ENCODE data around the gene DLGAP3.
"Not testable (repeated sequence)": the region's sequence is repeated elsewhere in the genome, so short reads cannot be mapped to it uniquely, and the experiment has no call there.

Gene DLGAP3

DNA sequence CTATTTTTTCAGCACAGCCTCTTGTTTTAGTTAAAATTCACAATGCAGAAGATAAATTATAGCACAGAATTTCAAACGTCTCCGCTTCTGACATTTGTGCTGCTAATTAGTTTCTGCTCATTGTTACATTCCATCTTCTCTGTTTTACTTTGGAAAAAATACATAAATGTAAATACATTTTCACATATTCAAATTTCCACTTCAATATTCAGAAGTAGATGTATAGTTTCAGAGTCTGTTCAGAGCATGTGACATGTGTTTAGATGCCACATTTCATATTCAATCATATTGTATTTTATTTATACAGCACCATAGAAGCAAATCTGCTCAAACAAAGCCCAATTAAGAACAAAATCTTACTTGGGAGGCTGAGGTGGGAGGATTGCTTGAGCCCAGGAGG is 36.1 kb upstream of the DLGAP3 start:
- ChIA-PET POLR2A (no interaction called here), CTCF (no interaction called here)
- DNase-seq (ENCODE audit: extremely low spot score): no peak
- no peak for TF ChIP-seq L3MBTL2 (conservative IDR thresholded peaks at IDR 0.05)
- TF ChIP-seq, protein P1, sequence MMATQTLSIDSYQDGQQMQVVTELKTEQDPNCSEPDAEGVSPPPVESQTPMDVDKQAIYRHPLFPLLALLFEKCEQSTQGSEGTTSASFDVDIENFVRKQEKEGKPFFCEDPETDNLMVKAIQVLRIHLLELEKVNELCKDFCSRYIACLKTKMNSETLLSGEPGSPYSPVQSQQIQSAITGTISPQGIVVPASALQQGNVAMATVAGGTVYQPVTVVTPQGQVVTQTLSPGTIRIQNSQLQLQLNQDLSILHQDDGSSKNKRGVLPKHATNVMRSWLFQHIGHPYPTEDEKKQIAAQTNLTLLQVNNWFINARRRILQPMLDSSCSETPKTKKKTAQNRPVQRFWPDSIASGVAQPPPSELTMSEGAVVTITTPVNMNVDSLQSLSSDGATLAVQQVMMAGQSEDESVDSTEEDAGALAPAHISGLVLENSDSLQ (IDR thresholded peaks at IDR 0.05): no peak
- no peak for TF ChIP-seq CTBP1 (IDR thresholded peaks at IDR 0.05; ENCODE audit: borderline replicate concordance)
- no peak for TF ChIP-seq FOXA1 (IDR thresholded peaks at IDR 0.05)
- no peak for TF ChIP-seq ARNT (IDR thresholded peaks at IDR 0.05)
- TF ChIP-seq ELF4 (IDR thresholded peaks at IDR 0.05): no peak
- no peak for TF ChIP-seq TARDBP (IDR thresholded peaks at IDR 0.05)
- TF ChIP-seq FOXM1 (IDR thresholded peaks at IDR 0.05; ENCODE audit: borderline replicate concordance): no peak
- TF ChIP-seq SP1 (IDR thresholded peaks at IDR 0.05): no peak
- no peak for TF ChIP-seq HDGF (IDR thresholded peaks at IDR 0.05; ENCODE audit: borderline replicate concordance)
- TF ChIP-seq SUZ12 (IDR thresholded peaks at IDR 0.05): no peak

DNA sequence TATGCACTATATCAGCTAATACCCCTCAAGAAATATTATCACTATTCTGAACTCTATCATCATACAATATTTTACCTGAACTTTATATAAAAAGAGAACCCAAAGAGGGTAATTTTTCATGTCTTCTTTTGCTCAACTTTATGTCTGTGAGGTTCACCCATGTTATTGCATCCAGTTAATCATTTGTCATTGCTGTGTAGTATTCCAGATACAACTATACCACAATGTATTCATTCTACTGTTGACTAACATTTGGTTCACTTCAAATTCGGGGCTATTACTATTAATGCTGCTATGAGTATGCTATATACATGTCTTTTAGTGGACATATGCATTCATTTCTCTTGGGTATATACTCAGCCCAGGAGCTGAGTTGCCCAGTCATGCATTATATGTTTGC is 21.0 kb upstream of the DLGAP3 start:
- TF ChIP-seq BHLHE40 (IDR thresholded peaks at IDR 0.05; ENCODE audit: borderline replicate concordance) (no peak), SUZ12 (IDR thresholded peaks at IDR 0.05) (no peak), FOXA1 (IDR thresholded peaks at IDR 0.05) (no peak), HDGF (IDR thresholded peaks at IDR 0.05; ENCODE audit: borderline replicate concordance) (no peak), CTBP1 (IDR thresholded peaks at IDR 0.05; ENCODE audit: borderline replicate concordance) (no peak), FOXM1 (IDR thresholded peaks at IDR 0.05; ENCODE audit: borderline replicate concordance) (no peak), SP1 (IDR thresholded peaks at IDR 0.05) (no peak), ARNT (IDR thresholded peaks at IDR 0.05) (no peak), ZNF384 (IDR thresholded peaks at IDR 0.05) (no peak), TARDBP (IDR thresholded peaks at IDR 0.05) (no peak), L3MBTL2 (conservative IDR thresholded peaks at IDR 0.05) (no peak), FOXK2 (IDR thresholded peaks at IDR 0.05) (no peak), ELF4 (IDR thresholded peaks at IDR 0.05) (no peak)
- TF ChIP-seq, protein P1 (IDR thresholded peaks at IDR 0.05): no peak
- ChIA-PET POLR2A (no interaction called here), CTCF (no interaction called here)
- DNase-seq (ENCODE audit: extremely low spot score): no peak

DNA sequence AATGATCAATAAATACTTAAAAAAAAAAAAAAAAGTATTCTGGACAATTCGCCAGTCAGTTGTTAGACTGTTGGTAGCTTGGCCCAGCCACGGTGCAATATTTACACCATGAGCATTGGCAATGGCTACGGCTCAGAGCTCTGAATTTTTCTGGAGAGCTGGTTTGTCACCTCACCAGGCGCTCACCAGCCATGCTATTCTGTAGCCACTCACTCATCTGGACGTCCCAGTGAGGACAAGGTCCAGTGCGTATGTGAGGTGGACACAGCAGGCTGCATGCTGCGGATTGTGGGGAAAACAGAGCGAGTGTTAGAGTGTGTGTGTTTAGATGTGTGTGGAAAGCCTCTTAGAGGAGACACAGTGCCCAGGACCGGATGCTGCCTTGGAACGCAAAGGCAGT is 19.3 kb upstream of the DLGAP3 start:
- CTCF ChIA-PET; POLR2A ChIA-PET; DNase-seq (ENCODE audit: extremely low spot score): not testable (repeated sequence)

DNA sequence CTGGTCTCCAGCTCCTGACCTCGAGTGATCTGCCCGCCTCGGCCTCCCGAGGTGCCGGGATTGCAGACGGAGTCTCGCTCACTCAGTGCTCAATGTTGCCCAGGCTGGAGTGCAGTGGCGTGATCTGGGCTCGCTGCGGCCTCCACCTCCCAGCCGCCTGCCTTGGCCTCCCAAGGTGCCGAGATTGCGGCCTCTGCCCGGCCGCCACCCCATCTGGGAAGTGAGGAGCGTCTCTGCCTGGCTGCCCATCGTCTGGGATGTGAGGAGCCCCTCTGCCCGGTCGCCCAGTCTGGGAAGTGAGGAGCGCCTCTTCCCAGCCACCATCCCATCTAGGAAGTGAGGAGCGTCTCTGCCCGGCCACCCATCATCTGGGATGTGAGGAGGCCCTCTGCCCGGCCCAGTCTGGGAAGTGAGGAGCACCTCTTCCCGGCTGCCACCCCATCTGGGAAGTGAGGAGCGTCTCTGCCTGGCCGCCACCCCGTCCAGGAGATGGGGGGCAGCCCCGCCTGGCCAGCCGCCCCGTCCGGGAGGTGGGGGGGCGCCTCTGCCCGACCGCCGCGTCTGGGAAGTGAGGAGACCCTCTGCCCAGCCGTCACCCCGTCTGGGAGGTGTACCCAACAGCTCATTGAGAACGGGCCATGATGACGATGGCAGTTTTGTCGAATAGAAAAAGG is 18.3 kb upstream of the DLGAP3 start:
- CTCF ChIA-PET; POLR2A ChIA-PET; DNase-seq (ENCODE audit: extremely low spot score): not testable (repeated sequence)

DNA sequence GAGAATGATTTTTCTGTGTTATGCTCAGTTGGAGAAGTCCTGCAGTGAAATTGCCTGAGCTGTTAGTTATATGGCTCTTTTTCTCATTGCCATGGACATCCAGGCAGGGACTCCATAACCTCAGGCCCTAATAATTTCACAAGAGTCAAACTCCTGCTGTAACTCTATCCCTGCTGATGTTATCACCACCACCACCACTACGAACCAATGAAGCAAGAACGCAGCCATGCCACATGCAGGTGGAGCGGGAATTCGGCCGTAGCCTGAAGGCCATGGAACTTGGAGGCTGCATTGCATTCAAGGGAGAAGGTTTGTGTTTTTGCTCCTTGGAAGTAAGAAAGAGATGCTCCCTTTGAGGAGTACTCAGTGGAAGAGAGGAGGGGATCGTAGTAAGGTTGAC is 16.8 kb upstream of the DLGAP3 start:
- no peak for DNase-seq (ENCODE audit: extremely low spot score)
- POLR2A ChIA-PET: no interaction called here
- CTCF ChIA-PET: no interaction called here
- TF ChIP-seq BHLHE40 (IDR thresholded peaks at IDR 0.05; ENCODE audit: borderline replicate concordance) (no peak), L3MBTL2 (conservative IDR thresholded peaks at IDR 0.05) (peak; percentile 56)

DNA sequence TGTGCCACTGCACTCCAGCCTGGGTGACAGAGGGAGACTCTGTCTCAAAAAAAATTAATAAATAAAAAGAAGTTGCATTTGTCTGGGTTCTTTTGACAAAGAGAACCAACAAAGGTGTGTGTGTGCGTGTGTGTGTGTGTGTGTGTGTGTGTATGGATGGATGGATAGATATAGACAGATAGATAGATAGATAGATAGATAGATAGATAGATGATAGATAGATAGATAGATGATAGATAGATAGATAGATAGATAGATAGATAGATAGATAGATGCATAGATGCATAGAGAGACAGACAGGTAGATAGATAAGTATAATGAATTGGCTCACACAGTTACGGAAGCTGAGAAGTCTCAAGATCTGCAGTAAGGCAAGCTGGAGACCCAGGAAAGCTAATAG is 12.3 kb upstream of the DLGAP3 start:
- CTCF ChIA-PET; POLR2A ChIA-PET; DNase-seq (ENCODE audit: extremely low spot score): not testable (repeated sequence)

DNA sequence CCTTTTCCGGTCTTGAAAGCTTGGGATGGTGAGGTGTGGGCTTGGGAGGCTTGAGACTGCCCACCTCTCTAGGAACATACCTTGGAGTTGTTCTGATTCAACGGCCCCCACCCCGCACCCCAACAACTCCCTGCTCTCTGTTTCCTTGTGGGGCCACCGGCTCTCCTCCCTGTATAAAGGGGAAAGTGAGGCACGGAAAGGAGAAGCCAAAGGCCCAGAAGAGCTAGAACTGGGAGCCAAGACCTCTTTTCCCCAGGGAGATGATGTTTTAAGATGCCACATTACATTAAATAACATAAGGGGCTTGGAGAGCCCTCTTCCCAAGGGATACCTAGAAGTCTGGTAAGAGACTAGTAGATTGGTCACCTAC is 1.2 kb upstream of the DLGAP3 start:
- ChIA-PET POLR2A (no interaction called here), CTCF (no interaction called here)

More for the DNA sequence above, 1.2 kb upstream of the DLGAP3 start:
- no peak for DNase-seq (ENCODE audit: extremely low spot score)
- TF ChIP-seq FOXM1 (IDR thresholded peaks at IDR 0.05; ENCODE audit: borderline replicate concordance) (no peak), CTBP1 (IDR thresholded peaks at IDR 0.05; ENCODE audit: borderline replicate concordance) (no peak), TARDBP (IDR thresholded peaks at IDR 0.05) (no peak), SUZ12 (IDR thresholded peaks at IDR 0.05) (no peak), HDGF (IDR thresholded peaks at IDR 0.05; ENCODE audit: borderline replicate concordance) (no peak), L3MBTL2 (conservative IDR thresholded peaks at IDR 0.05) (no peak), NFRKB (IDR thresholded peaks at IDR 0.05) (no peak), ZNF384 (IDR thresholded peaks at IDR 0.05) (no peak), BHLHE40 (IDR thresholded peaks at IDR 0.05; ENCODE audit: borderline replicate concordance) (no peak), SP1 (IDR thresholded peaks at IDR 0.05) (no peak), FOXA1 (IDR thresholded peaks at IDR 0.05) (no peak), LEF1 (IDR thresholded peaks at IDR 0.05; ENCODE audit: borderline replicate concordance) (no peak), FOXK2 (IDR thresholded peaks at IDR 0.05) (no peak)
- TF ChIP-seq, protein P1 (IDR thresholded peaks at IDR 0.05): no peak

All from HEK293T (cell line).